OCI-LY7 (cell line): Measurements from ENCODE around the gene STAG2. TPM values are rescaled to one million over a fixed set of nuclear protein-coding genes. Genes with fewer than 3 reads are reported as not detected.

Experiments used
- BruUV-seq: library from RNA; stranded (reverse); fragments of 400-500 nt; replicated peaks from 2 replicates; lab custom pipeline; 2021; lab: Mats Ljungman, UMichigan
- CTCF ChIA-PET: fragments of 300-600 bp; sonication (Branson Sonifier 250); formaldehyde crosslinking; loops from one replicate; lab custom pipeline; 2022; ENCODE audit warnings: antibody characterized with exemption; ENCODE audit not compliant: unreplicated experiment; lab: Charles Lee
- POLR2A ChIA-PET: fragments of 300-600 bp; sonication (Branson Sonifier 250); formaldehyde crosslinking; loops from one replicate; lab custom pipeline; 2022; ENCODE audit warnings: antibody characterized with exemption; lab: Charles Lee
- DNase-seq: peaks from one replicate; pipeline ENCODE4 v3.0.0-alpha.2; 2015; ENCODE audit warnings: low spot score
- H2AFZ ChIP-seq: fragments of 200-600 bp; sonication (generic), shearing (Covaris generic); 2 replicates; pipeline ENCODE4 v1.6.1; 2014; ENCODE audit warnings: mild to moderate bottlenecking, antibody characterized with exemption, low read length, moderate library complexity
- H3K27ac ChIP-seq: fragments of 200-600 bp; sonication (generic); 2 replicates; pipeline ENCODE4 v1.5.1; 2014; ENCODE audit warnings: mixed run types, low read depth, mild to moderate bottlenecking, moderate library complexity, low read length, inconsistent platforms; ENCODE audit not compliant: poor library complexity, severe bottlenecking
- H3K36me3 ChIP-seq: fragments of 200-600 bp; sonication (generic); 2 replicates; pipeline ENCODE4 v1.6.1; 2014; ENCODE audit warnings: mild to moderate bottlenecking, antibody characterized with exemption, low read length, moderate library complexity, mixed read lengths; ENCODE audit not compliant: insufficient read depth
- H3K4me1 ChIP-seq: fragments of 200-600 bp; sonication (generic); 2 replicates; pipeline ENCODE4 v1.5.1; 2014; ENCODE audit warnings: mild to moderate bottlenecking, low read length; ENCODE audit not compliant: insufficient read depth, poor library complexity, severe bottlenecking
- H3K4me2 ChIP-seq: fragments of 200-600 bp; sonication (generic); 2 replicates; pipeline ENCODE4 v1.6.1; 2014; ENCODE audit warnings: mild to moderate bottlenecking, low read length
- H3K4me3 ChIP-seq: fragments of 200-600 bp; sonication (generic); 2 replicates; pipeline ENCODE4 v1.5.1; 2014; ENCODE audit warnings: mild to moderate bottlenecking, low read depth, low read length; ENCODE audit not compliant: poor library complexity, severe bottlenecking
- H3K79me2 ChIP-seq: fragments of 200-600 bp; sonication (generic); 2 replicates; pipeline ENCODE4 v1.6.1; 2016; ENCODE audit warnings: low read depth, mild to moderate bottlenecking, low read length, moderate library complexity, mixed read lengths; ENCODE audit not compliant: insufficient read depth
- H3K9me2 ChIP-seq: fragments of 200-600 bp; sonication (generic); 2 replicates; pipeline ENCODE4 v1.6.1; 2016; ENCODE audit warnings: mild to moderate bottlenecking, low read length, mixed read lengths; ENCODE audit not compliant: insufficient read depth
- H3K9me3 ChIP-seq: fragments of 200-600 bp; sonication (generic); 2 replicates; pipeline ENCODE4 v1.6.1; 2014; ENCODE audit warnings: mild to moderate bottlenecking, mixed run types, low read length, mixed read lengths
- H4K20me1 ChIP-seq: fragments of 200-600 bp; sonication (generic); 2 replicates; pipeline ENCODE4 v1.6.1; 2014; ENCODE audit warnings: mild to moderate bottlenecking, antibody characterized with exemption, low read length, moderate library complexity, mixed read lengths; ENCODE audit not compliant: insufficient read depth
- EZH2phosphoT487 ChIP-seq: fragments of 200-600 bp; sonication (generic); IDR thresholded peaks from 2 replicates; pipeline ENCODE4 v1.6.1; 2018; ENCODE audit warnings: low read depth, borderline replicate concordance, mild to moderate bottlenecking, mixed run types, antibody characterized with exemption, low read length, moderate library complexity, mixed read lengths
- intact Hi-C: fragments of 100-400 bp; cut with micrococcal nuclease; formaldehyde crosslinking; loops from one replicate; pipeline ENCODE4 v1.10.0; 2022; ENCODE audit not compliant: unreplicated experiment
- total RNA-seq, 2 experiments: library from RNA; depleted of rRNA in 1 of 2; stranded (reverse); fragments of >200 nt in 1 of 2; shearing (Covaris generic) in 1 of 2; gene quantifications; 2 replicates each; pipeline ENCODE4 v1.2.3, GENCODE V29; 2014 to 2022
- TF ChIP-seq, protein P1 (sequence below): fragments of 200-600 bp; sonication (generic); conservative IDR thresholded peaks from 2 replicates; pipeline ENCODE4 v1.5.1; 2014; ENCODE audit warnings: mild to moderate bottlenecking, antibody characterized with exemption, low read length, moderate library complexity, mixed read lengths

STAG2 gene
- total RNA-seq, 2 experiments from 2014 or later, result 56.7 to 68.9 TPM

DNA sequence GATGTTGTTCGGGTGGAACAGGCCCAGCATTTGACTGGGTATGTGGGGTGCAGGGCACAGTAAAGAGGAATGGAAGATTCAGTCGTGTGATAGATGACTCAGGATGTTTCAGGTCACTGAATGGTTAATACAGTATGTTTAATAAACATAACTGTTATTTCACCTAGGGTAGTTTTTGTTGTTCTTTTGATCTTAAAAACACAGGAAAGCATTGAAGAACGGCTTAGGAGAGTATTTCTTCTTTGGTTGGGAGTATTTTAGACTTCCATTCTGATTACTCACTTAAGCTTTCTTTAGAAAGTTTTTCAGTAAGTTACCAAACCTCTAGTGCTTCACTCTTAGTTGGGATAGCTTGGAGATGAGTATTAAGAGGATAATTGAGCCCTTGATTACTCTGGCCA is 62.3 kb downstream of the STAG2 start:
- CTCF ChIA-PET, result no interaction called here
- H3K27ac ChIP-seq, result no peak overlapping the region
- no peak for DNase-seq
- H3K9me2 ChIP-seq, result no peaks in the 10 kb centered on the region
- H3K36me3 ChIP-seq, result peaks cover 51% of the 10 kb centered on the region
- no peak overlapping the region for H2AFZ ChIP-seq
- intact Hi-C loops, result no loop called here
- H3K4me2 ChIP-seq, result no peak overlapping the region
- peaks cover 32% of the 10 kb centered on the region; the same call in 1 of the 2 replicates for H3K79me2 ChIP-seq
- BruUV-seq, result no TSS peak
- no peaks in the 10 kb centered on the region for H3K4me1 ChIP-seq
- TF ChIP-seq EZH2phosphoT487, result no peak
- TF ChIP-seq, protein P1, sequence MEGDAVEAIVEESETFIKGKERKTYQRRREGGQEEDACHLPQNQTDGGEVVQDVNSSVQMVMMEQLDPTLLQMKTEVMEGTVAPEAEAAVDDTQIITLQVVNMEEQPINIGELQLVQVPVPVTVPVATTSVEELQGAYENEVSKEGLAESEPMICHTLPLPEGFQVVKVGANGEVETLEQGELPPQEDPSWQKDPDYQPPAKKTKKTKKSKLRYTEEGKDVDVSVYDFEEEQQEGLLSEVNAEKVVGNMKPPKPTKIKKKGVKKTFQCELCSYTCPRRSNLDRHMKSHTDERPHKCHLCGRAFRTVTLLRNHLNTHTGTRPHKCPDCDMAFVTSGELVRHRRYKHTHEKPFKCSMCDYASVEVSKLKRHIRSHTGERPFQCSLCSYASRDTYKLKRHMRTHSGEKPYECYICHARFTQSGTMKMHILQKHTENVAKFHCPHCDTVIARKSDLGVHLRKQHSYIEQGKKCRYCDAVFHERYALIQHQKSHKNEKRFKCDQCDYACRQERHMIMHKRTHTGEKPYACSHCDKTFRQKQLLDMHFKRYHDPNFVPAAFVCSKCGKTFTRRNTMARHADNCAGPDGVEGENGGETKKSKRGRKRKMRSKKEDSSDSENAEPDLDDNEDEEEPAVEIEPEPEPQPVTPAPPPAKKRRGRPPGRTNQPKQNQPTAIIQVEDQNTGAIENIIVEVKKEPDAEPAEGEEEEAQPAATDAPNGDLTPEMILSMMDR, result no peak
- H3K4me3 ChIP-seq, result no peak overlapping the region
- H3K9me3 ChIP-seq, result no peaks in the 10 kb centered on the region
- POLR2A ChIA-PET, result interaction anchor here (0.6 kb wide), 1 partner anchor 190 kb away, joined by 3 read pairs; no protein-coding TSS in a partner anchor
- no peaks in the 10 kb centered on the region for H4K20me1 ChIP-seq

DNA sequence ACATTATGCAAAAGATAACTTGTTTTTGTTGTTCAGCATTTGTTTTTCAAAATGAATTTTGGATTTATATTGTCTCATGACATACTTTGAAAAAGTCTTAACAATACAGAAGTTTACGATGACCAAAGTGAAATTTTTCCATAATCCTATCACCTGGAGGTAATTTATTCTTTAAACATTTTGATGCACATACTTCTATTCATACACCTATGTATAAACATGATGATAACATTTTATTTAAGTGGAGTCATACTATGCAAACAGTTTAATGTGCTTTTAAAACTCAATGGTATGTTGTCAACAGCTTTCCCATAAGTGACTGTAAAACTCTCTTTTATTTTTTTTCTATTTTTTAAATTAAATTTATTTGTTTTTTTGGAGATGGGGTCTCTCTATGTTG is 65.0 kb downstream of the STAG2 start:
- H3K4me2 ChIP-seq, result no peak overlapping the region
- peaks cover 59% of the 10 kb centered on the region for H3K36me3 ChIP-seq
- H2AFZ ChIP-seq, result no peak overlapping the region
- ChIA-PET CTCF (no interaction called here), POLR2A (interaction anchor here (0.6 kb wide), 1 partner anchor 316 kb away, joined by 3 read pairs; no protein-coding TSS in a partner anchor)
- peaks cover 10% of the 10 kb centered on the region; the same call in 1 of the 2 replicates for H3K79me2 ChIP-seq
- intact Hi-C loops, result no loop called here
- no peaks in the 10 kb centered on the region for H3K9me2 ChIP-seq
- H3K27ac ChIP-seq, result no peak overlapping the region
- H3K4me3 ChIP-seq, result no peak overlapping the region
- no peaks in the 10 kb centered on the region for H3K9me3 ChIP-seq
- no peaks in the 10 kb centered on the region for H4K20me1 ChIP-seq
- no peak for DNase-seq
- no TSS peak for BruUV-seq
- no peak for TF ChIP-seq EZH2phosphoT487
- TF ChIP-seq, protein P1, result no peak
- H3K4me1 ChIP-seq, result no peaks in the 10 kb centered on the region

DNA sequence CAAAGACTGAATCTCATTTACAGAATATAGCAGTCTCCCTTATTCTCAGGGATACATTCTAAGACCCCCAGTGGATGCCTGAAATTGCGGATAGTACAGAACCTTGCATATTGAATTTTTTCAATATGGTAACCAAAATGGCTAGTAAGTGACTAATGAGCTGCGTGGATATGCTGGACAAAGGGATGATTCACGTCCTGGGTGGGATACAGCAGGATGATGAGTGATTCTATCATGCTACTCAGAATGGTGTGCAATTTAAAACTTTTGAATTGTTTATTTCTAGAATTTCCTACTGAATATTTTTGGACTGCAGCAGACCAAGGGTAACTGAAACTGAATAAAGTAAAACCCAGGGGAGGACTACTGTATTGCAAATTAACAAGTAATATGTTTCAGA is 66.7 kb downstream of the STAG2 start:
- Histone ChIP-seq H4K20me1 (no peaks in the 10 kb centered on the region), H2AFZ (no peak overlapping the region), H3K79me2 (no peaks in the 10 kb centered on the region), H3K9me3 (no peaks in the 10 kb centered on the region), H3K4me1 (no peaks in the 10 kb centered on the region), H3K27ac (no peak overlapping the region), H3K9me2 (no peaks in the 10 kb centered on the region), H3K4me2 (no peak overlapping the region), H3K4me3 (no peak overlapping the region), H3K36me3 (peaks cover 63% of the 10 kb centered on the region)
- ChIA-PET CTCF (no interaction called here), POLR2A (interaction anchor here (0.7 kb wide), 1 partner anchor 1652 kb away, joined by 3 read pairs; no protein-coding TSS in a partner anchor)
- no peak for TF ChIP-seq EZH2phosphoT487
- TF ChIP-seq, protein P1, result no peak
- BruUV-seq, result no TSS peak
- intact Hi-C loops, result no loop called here
- no peak for DNase-seq
